GM13976 (cell line): ENCODE data around the gene FBXO41.

Source experiments
- DNase-seq: peaks from one replicate; pipeline ENCODE4 v3.0.0; 2012; ENCODE audit warnings: low spot score
- in situ Hi-C: fragments of 300-500 bp; cut with MboI; formaldehyde crosslinking; loops from one replicate; pipeline ENCODE4 v1.12.0; 2022; ENCODE audit warnings: low sequenced_read_pairs, mixed read lengths, inconsistent platforms; ENCODE audit not compliant: unreplicated experiment
- TF ChIP-seq, protein P1 (sequence below): IDR thresholded peaks from 2 replicates; pipeline ENCODE4 v1.5.1; 2012; ENCODE audit warnings: borderline replicate concordance, mild to moderate bottlenecking; ENCODE audit not compliant: insufficient read depth; ENCODE audit errors: extremely low read depth, missing control alignments, control extremely low read depth

Gene FBXO41

GRCh38 chr2:73262108-73262651, 22.1 kb downstream of the FBXO41 start:
- TF ChIP-seq, protein P1, sequence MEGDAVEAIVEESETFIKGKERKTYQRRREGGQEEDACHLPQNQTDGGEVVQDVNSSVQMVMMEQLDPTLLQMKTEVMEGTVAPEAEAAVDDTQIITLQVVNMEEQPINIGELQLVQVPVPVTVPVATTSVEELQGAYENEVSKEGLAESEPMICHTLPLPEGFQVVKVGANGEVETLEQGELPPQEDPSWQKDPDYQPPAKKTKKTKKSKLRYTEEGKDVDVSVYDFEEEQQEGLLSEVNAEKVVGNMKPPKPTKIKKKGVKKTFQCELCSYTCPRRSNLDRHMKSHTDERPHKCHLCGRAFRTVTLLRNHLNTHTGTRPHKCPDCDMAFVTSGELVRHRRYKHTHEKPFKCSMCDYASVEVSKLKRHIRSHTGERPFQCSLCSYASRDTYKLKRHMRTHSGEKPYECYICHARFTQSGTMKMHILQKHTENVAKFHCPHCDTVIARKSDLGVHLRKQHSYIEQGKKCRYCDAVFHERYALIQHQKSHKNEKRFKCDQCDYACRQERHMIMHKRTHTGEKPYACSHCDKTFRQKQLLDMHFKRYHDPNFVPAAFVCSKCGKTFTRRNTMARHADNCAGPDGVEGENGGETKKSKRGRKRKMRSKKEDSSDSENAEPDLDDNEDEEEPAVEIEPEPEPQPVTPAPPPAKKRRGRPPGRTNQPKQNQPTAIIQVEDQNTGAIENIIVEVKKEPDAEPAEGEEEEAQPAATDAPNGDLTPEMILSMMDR: no peak
- in situ Hi-C loops: no loop called here
- no peak for DNase-seq

DNA sequence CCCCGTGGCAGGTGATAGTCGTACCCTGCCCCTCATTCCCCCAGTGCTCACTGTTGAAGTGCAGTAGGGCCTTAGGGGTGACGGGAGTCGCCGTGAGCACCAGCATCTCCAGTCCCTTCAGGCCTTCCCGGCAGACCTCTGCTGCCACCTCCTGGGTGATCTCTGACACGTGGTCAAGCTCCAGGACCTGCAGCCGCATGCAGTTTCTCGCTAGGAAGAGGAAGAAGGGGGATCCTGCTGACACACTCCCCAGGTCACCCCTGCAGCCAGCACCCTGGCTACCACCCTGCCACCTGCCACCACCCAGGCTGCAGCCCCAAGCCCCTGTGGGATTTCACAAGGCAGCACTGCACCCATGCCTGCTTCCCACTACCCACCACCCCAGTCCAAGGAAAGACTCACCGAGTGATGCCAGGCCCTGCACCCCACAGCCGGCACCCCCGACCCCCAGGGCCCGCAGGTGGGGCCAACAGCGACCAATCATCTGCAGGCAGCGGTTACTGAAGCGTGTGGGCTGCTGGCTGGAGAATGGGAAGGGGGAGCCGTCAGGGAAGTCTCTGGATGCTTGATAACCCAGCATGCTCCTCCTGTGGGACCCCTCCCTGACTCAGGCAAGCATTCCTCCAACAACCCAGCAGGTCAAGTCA, 23.8 kb downstream of the FBXO41 start:
- TF ChIP-seq, protein P1: no peak
- in situ Hi-C loops: no loop called here

GRCh38 chr2:73259704-73260337, 24.5 kb downstream of the FBXO41 start:
- in situ Hi-C loops: no loop called here
- TF ChIP-seq, protein P1: no peak
- DNase-seq: no peak

More for the DNA sequence above, 23.8 kb downstream of the FBXO41 start:
- peak; percentile 50 for DNase-seq

DNA sequence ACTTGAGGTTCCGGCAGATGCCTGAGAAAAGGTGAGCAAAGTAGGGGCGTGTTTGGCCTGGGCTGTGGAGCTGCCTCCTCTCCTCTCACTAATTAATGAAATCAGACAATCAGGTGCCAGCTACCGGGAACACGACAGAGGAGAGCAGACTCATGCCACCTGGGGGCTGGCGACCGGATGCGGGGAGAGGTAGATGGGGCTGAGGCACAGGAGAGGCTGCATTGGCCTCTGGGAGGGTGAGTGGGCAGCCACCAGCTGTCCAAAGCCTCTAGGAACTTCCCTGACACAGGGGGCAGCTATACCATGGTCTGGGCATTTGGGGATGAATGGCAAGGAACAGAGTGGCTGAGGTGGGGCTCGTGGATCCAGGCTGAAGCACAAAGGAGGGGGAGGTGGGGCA, 25.0 kb downstream of the FBXO41 start:
- in situ Hi-C loops: no loop called here

DNA sequence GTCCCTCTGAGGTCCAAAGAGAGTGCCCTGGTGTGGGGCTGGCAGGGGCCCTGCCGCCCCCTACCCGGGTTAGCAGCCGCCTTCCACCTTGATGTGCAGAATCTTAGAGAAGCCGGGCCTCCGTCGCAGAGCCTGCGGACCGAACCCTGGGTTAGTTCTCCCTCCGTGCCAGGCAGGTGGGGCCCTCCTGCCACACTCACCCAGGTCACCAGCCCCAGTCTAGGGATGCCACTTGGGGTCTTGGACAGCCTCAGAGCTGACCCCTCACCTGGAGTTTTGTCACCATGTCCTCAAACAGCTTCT, 25.4 kb downstream of the FBXO41 start:
- in situ Hi-C loops: no loop called here
- TF ChIP-seq, protein P1: no peak
- DNase-seq: peak; percentile 28

More for the DNA sequence above, 25.0 kb downstream of the FBXO41 start:
- peak; percentile 34 for DNase-seq
- TF ChIP-seq, protein P1: no peak

DNA sequence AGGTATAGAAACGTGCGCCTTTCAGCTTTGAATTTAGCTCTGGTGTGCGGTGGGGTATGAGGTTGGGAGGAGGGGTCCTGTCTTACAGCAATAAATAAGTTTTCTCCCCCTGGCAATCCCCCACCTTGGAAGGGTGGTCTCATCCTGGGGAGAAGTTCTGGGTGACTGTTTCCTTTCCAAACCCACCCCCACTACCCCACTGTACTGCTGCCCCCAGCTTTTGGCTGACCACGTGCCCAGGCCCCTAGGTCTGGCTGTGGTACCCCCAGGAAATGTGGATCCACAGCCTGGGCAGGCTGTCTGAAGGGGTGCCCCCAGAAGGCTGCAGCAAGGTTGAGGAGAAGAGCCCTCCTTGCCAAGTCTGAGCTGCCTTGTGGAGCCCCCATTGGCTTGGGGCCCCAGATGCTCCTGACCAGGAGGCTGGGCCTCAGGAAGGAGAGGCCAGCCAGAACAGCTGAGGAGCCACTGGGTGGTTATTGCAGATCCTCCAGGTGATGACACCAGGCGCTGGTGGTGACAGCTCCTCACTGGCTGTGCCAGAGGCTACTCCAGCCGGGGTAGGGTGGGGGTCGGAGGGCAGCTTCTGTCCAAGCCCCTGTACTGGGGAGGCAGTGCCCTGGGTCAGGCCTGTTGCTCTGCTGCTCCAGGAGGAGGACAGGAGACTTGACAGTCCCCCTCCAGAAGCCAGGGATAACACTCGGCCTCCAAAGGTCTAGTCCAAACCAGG, 25.9 kb downstream of the FBXO41 start:
- TF ChIP-seq, protein P1: no peak
- in situ Hi-C loops: no loop called here
- DNase-seq: peak; percentile 24
